RKO (cell line): ENCODE results near the gene PMS2.
"Not testable (repeated sequence)": the region's sequence is repeated elsewhere in the genome, so short reads cannot be mapped to it uniquely, and the experiment has no call there.

Experiments
- DNase-seq: peaks from one replicate; pipeline ENCODE4 v3.0.0-alpha.2; 2016; ENCODE audit warnings: low spot score

The PMS2 gene

DNA sequence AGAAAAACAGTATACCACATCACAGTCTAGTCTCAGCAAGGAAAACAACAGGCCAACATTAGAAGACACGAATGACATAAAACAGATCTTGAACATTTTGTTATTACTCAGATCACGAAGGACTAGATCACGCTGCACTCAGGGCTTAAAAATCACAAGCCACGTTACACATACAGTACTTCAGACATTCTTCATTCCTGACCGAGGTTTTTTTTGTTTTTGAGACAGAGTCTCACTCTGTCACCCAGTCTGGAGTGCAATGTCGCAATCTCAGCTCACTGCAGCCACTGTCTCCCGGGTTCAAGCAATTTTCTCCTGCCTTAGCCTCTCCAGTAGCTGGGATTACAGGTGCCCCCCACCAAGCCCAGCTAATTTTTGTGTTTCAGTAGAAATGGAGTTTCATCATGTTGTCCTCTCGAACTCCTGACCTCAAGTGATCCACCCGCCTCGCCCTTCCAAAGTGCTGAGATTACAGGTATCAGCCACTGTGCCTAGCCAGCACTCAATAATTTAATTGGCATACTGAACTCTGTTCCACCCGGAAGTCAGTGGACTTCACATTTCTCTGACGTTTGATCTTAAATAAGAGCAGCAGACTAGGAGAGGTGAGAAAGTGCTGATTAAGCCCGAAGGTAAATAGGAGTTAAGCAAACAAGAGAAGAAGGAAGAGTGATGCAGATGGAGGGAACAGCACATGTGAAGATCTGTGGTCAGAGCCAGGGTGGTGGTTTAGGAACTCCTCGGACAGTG lies 3.7 kb upstream of the PMS2 start:
- DNase-seq: no peak

DNA sequence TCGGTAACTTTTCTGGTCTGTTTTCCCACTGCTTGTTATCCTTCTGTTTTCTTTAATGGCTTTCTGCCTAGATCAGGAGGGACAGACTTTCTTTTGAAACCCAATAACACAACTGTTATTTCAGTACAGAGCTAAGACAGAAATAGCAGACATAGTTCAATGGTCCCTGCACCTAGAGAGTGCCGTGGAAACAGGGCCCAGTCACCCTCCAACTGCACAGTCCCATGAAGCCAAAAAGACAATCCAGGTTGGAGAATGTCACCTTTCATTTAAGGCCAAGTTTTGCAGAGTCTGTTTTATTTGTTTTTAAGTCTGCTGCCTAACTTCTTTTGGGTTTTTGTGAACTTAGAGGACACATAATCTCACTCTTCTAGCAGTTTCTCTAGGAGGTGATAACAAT lies 2.7 kb upstream of the PMS2 start:
- no peak for DNase-seq

DNA sequence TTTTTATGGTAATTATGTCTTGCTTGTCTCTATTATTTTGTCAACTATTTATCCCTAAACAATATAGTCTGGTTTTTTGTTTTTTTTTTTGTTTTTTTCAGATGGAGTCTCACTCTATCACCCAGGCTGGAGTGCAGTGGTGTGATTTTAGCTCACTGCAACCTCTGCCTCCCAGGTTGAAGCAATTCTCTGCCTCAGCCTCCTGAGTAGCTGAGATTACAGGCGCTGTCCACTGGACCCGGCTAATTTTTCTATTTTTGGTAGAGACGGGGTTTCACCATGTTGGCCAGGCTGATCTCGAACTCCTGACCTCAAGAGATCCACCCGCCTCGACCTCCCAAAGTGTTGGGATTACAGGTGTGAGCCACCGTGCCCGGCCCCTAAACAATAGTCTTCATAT lies 1.5 kb upstream of the PMS2 start:
- DNase-seq: not testable (repeated sequence)

DNA sequence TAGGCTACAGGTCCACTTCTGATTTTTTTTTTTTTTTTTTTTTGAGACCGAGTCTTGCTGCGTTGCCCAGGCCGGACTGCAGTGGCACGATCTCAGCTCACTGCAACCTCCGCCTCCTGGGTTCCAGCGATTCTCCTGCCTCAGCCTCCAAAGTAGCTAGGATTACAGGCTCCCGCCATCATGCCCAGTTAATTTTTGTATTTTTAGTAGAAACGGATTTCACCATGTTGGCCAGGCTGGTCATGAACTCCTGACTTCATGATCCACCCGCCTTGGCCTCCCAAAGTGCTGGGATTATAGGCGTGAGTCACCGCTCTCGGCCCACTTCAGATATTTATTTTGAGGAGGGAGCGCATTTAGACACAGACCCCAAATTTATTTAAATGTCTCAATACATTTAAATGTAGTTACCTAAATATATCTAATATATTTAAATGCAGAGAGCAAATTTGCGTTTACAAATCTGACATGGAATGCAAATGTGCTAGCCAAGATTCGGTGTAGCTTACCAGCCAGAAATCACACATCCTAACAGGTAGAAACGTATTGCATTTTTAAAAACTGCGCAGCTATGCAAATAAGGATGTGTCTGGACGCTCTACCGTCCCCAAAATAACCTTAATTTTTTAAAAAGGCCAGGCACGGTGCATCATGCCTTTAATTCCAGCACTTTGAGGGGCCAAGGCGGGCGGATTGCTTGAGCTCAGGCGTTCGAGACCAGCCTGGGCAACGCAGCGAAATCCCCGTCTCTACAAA lies 836 bp downstream of the PMS2 start:
- peak; percentile 42 for DNase-seq

DNA sequence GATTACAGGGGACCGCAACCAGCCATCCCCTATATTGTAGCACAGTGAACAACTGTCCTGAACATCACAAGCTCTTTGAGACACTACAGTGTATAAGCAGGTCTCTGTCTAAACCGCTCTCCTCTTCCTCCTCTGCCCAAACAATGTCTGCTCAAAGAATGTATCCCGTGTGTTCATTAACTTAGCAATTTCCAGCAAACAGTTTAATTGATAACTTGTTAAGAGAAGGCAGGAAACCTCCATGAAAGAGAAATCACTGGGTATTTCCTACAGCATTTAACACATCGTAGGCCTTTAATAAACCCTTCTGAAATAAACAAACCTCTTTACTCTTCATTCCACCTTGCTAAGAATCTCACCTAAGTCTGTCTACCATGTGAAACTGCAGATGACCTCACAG lies 1.5 kb downstream of the PMS2 start:
- no peak for DNase-seq

DNA sequence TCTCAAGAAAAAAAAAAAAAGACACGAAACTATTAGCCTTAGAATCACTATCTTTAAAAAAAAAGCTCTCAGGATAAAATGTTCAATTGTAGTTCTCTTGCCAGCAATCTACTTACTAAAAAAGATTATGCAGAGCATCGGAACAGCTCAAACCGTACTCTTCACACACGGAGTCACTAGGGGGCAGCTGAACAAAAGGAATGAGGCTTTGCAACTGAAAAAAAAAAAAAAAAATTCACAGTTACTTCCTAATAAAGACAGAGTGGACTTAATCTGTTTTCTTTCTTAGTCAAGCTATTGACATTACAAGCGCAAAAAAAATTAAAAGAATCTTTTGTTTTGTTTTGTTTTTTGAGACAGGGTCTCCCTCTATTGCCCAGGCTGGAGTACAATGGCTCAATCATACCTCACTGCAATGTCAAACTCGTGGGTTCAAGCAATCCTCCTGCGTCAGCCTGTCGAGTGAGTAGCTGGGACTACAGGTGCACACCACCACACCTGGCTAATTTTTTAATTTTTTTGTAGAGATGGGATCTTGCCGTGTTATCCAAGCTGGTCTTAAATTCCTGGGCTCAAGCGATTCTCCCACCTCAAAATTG lies 11.5 kb downstream of the PMS2 start:
- DNase-seq: peak; percentile 65

DNA sequence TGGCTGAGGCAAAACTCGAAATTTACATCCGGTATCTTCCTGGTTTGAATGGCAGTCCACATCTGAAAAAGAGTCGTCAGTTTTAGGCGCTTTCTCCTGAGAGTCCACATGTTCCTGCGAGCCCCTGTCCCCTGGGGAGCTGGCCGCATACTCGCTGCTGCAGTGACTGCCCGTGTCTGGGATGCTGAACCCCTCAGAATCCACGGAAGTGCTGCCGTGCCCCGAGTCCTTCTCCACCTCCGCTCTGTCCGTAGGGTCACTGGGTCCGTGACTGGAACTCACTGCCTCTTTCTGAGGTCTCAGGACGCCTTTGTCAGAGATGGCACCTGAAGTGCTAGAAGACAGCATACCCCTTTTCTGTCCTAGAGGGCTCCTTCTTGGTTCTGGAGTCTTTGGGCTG lies 21.8 kb downstream of the PMS2 start:
- DNase-seq: not testable (repeated sequence)

DNA sequence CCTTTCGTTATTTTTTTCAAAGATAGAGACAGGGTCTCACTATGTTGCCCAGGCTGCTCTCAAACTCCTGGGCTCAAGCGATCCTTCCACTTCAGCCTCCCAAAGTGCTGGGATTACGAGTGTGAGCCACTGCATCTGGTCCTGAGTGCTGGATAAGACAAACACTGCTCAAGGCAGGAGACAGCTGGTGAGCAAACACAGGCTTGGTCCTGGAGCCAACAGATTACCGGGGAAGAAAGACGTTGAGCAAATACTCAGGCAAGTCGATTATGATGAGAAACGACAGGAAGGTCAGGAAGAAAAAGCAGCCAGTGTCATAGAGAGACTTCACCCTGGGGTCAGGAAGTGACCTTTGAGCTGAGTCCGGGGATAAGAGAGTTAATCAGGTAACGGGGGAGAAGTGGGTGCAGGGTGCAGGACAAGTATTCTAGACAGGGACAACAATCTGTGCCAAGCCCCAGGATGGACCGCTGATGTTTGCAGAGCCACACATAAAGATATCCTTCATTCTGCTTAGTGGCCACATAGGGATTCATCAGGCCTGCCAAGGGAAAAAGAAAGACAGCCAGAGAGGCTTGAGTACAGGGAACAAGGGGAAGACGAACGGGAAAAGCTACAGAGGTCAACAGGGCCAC lies 29.1 kb downstream of the PMS2 start:
- DNase-seq: not testable (repeated sequence)

DNA sequence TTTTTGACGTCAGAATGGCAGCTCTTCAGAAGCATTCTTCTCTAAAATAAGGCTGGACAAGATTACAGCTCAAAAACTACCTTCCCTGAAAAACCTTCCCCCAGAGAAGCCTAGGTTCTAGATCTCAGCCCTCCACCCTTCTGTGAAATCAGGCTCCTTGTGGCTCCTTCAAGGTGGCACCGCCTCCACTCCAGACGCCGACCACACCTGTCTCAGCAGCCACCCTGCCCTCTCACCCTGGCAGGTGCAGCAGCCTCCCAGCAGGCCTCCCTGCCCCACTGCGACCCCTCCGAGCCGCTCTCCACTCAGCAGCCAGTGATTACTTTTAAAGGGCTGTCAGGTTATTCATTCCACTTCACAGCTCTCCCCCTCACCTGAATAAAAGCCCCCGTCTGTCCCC lies 35.3 kb downstream of the PMS2 start:
- DNase-seq: not testable (repeated sequence)

DNA sequence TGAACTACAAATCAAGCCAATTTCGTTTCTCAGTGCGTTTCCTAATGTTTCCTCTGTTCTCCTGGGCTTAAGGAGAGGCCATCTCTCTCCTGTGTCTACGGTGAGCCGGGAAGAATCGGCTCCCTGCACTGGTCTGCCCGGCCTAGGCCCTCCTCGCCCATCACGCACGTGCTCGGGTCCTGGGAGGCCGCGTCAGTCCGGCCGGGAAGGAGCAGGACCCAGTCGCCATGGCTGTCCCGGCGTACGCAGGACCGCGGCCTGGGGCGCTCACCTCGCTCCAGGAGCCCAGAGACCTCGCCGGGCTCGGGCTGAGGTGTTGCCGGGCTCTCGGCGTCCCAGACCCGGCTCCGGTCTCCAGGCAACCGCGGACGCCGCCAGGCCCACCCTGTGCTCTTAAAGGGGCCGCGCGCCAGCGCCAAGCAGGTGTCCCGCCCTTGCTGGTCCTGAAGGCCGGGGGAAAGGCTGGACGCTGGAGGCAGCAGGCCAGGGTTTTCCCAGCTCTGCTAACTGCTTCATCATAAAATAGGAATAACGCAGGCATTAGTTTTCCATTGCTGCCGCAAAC lies 38.4 kb downstream of the PMS2 start, which contains the start of gene RSPH10B:
TSS of gene RSPH10B (minus strand) at position 343 of the 565 bp plus-strand sequence. CDS start 3,573 bp downstream, outside the sequence.
- not testable (repeated sequence) for DNase-seq

DNA sequence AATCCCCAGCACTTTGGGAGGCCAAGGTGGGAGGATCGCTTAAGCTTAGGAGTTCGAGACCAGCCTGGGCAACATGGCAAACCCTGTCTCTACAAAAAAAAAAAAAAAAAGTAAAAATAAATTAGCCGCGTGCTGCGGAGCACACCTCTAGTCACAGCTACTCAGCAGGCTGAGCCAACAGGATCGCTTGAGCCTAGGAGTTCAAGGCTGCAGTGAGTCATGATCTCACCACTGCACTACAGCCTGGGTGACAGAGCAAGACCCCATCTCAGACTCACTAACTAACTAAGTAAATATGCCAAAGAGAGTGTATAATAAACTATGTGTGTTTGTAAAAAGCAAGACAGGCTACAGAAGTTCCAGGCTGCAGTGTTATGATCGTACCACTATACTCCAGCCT lies 45.0 kb downstream of the PMS2 start:
- DNase-seq: not testable (repeated sequence)

DNA sequence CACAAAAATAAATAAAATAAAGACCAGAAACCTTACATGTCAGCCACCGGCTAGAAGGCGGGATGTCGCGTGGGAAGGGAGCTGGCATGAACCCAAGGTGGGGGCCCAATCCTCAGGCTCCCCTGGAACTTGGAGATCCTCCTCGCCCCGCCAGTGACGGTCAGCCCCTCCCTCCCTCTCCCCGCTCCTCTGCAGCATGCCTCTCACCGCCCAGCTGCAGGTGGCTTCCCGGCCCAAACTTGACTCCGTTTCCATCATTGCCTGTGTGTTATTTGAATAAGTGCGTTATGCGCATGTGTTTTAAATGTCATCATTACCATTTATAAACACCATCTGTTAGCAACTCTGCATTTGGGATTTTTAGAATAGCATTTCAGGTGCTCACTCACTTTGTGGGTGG lies 45.6 kb downstream of the PMS2 start:
- DNase-seq: not testable (repeated sequence)

DNA sequence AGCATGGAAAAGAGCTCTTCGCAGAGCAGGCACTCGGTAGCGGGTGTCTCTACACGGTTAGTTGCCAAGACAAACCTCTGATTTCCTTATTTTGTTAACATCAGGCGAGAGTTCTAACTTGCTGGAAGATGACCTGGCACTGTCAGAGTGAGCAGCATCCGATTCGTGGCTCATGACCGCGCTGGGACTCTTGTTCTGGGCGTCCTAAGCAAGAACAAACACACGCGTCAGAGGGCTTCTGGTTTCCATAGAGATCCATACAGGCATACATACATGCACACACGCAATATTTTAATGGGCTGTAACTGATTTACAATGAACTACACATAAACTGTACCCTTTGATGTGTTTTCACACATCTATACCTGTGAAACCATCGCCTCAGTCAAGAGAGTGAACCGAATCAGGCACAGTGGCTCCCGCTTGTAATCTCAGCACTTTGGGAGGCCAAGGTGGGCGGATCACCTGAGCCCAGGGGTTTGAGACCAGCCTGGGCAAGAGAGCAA lies 73.9 kb downstream of the PMS2 start:
- not testable (repeated sequence) for DNase-seq

DNA sequence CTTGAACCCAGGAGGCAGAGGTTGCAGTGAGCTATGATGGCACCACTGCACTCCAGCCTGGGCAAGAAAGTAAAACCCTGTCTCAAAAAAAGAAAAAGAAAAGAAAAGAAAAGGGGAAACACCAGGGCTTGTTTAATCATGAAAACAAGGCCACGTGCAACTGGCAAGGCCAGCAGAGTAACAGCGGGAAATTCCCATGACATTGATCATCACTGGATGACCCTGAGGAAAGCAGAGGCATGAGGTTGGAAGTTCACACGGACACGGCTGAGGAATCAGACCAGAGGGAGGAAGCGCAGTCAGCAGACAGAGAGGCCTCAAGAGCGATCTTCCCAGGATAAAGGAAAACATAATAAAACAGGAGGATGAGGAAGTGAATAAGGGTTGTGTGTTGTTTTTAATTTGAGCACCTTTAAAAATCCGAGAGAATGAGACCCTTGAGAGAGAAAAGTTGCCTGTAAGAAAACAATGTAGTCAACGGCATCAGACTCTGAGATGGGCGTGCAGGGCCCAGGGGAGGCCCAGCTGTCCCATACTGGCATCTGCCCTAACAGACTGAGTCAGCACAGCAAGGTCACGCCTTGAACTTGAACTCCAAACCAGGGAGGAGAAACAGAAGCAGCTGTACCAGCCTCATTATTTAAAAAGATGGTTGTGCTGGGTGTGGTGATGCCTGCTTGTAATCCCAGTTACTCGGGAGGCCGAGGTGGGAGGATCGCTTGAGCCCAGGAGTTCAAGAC lies 76.8 kb downstream of the PMS2 start:
- not testable (repeated sequence) for DNase-seq

DNA sequence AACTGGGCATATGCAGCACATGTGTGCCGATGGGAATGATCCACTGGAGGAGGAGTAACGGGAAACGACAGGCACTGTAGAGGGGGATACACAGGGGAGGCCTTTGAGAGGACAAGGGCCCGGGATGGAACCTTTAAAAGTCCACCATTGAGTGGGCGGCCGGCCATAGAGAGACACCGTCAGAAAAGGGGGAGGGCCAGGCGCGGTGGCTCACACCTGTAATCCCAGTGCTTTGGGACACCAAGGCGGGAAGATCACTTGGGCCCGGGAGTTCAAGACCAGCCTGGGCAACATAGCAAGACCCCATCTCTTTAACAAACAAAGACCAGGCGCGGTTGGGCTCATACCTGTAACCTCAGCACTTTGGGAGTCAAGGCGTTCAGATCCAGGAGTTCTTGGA lies 77.6 kb downstream of the PMS2 start:
- not testable (repeated sequence) for DNase-seq

DNA sequence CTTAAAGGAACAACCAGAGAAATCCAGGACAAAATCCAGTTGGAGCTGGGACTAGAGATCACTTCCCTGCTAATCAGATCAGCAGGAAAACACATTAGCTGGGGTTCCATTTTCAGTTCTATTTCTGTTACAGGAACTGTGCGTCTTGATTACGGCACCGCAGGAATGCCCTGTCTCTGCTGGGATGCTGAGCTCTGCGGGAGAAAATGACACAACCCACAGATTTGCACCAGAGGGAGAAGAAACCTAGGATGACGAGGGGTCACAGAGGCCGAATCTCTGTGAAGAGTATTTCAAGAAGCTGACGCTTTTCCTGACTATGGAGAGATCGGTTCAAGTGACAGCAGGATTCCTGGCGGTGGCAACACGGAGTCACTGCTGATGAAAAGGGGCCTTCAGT lies 78.6 kb downstream of the PMS2 start:
- not testable (repeated sequence) for DNase-seq

DNA sequence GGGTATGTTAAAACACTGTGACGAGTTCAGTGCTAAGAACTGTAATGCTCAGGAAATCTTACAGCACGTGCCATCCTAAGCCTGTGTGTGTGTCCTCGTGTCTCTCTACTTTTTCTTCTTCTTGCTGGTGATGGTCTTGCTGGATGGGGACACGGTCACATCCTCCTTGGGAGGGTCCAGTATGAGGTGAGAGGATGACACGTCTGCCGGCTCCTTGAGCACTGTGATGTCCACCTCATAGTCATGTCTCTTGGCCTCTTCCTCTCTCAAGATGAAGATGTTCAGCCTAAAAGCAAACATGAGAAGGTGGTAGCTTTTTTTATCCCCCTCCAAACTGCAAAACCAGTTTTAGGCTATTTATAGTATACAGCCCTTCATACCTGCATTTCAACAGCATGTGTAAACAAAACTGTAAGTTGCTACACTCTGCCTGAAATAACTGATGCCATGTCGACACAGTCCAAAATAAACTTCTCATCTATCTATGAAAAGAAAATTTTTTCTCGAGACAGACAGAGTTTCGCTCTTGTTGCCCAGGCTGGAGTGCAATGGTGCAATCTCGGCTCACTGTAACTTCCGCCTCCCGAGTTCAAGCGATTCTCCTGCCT lies 82.5 kb downstream of the PMS2 start:
- DNase-seq: not testable (repeated sequence)

DNA sequence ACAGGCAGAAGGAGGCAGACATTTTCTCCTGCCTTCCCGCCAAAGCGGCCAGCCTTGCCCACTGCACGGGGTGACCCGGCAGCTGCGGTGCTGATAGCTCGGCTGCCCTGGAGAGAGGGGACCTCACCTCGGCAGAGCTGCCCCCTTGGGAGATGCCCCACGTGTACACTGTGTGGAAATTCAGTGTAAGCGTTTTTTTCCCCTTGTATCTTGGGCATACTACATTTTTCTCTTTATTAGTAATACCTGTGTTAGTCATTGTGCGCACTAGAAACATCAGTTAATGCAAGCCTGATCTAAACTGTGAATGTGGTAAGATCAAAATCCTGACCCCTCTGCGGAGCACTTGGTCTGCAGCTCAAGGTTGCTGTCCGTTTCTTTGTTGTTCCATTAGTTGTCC lies 84.2 kb downstream of the PMS2 start:
- not testable (repeated sequence) for DNase-seq

DNA sequence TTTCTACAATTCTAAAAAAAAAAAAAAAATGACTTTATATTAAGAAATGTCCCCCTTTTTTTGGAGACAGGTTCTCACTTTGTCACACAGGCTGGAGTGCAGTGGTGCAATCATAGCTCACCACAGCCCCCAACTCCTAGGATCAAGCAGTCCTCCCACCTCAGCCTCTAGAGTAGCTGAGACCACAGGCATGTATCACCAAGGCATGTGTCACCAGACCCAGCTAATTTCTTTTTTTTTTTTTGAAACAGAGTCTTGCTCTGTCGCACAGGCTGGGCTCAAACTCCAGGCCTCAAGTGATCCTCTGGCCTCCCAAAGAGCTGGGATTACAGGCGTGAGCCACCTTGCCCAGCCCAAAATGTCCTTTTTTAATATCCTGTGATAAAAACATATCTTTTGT lies 84.7 kb downstream of the PMS2 start:
- not testable (repeated sequence) for DNase-seq
